ENCODE data around the gene MMUT.
"Not testable (repeated sequence)": the region's sequence is repeated elsewhere in the genome, so short reads cannot be mapped to it uniquely, and the experiment has no call there.

The MMUT gene

GRCh38 chr6:49499126-49499525 is 36.1 kb upstream of the MMUT start:
- TF ChIP-seq CTCF (IDR thresholded peaks at IDR 0.05; ENCODE audit: unreplicated experiment in 3 of 3), result no peak

GRCh38 chr6:49497304-49497703 is 34.3 kb upstream of the MMUT start:
- Mint-ChIP-seq H3K4me1 (peaks cover 4% of the 10 kb centered on the region), H3K27ac (no peak overlapping the region), H3K27me3 (ENCODE audit: low read depth) (no peaks in the 10 kb centered on the region), H3K36me3 (ENCODE audit: low read depth) (no peaks in the 10 kb centered on the region), H3K9me3 (no peaks in the 10 kb centered on the region), H3K4me3 (no peak overlapping the region)
- no peak for TF ChIP-seq CTCF (IDR thresholded peaks at IDR 0.05; ENCODE audit: unreplicated experiment in 3 of 3)

More at GRCh38 chr6:49499126-49499525, 36.1 kb upstream of the MMUT start:
- Mint-ChIP-seq H3K27ac (no peak overlapping the region), H3K36me3 (ENCODE audit: low read depth) (no peaks in the 10 kb centered on the region), H3K4me3 (no peak overlapping the region), H3K9me3 (no peaks in the 10 kb centered on the region), H3K4me1 (peaks cover 4% of the 10 kb centered on the region), H3K27me3 (ENCODE audit: low read depth) (no peaks in the 10 kb centered on the region)

- H3K27me3 Mint-ChIP-seq (ENCODE audit: low read depth), result no peaks in the 10 kb centered on the region
- TF ChIP-seq CTCF (IDR thresholded peaks at IDR 0.05; ENCODE audit: unreplicated experiment in 3 of 3), result no peak
- peaks cover 18% of the 10 kb centered on the region for H3K36me3 Mint-ChIP-seq (ENCODE audit: low read depth)
- H3K4me1 Mint-ChIP-seq, result no peaks in the 10 kb centered on the region
- no peak overlapping the region for H3K4me3 Mint-ChIP-seq
- no peaks in the 10 kb centered on the region for H3K9me3 Mint-ChIP-seq
- H3K27ac Mint-ChIP-seq, result no peak overlapping the region
These were observed 27.6 kb upstream of the MMUT start for GRCh38 chr6:49490633-49491032.

- H3K27ac Mint-ChIP-seq; H3K4me3 Mint-ChIP-seq; H3K4me1 Mint-ChIP-seq; H3K9me3 Mint-ChIP-seq; H3K27me3 Mint-ChIP-seq (ENCODE audit: low read depth): not testable (repeated sequence)
- peaks cover 32% of the 10 kb centered on the region for H3K36me3 Mint-ChIP-seq (ENCODE audit: low read depth)
These were observed 20.3 kb upstream of the MMUT start for GRCh38 chr6:49483380-49483779.

- H3K27me3 Mint-ChIP-seq (ENCODE audit: low read depth); H3K4me1 Mint-ChIP-seq; H3K9me3 Mint-ChIP-seq; H3K4me3 Mint-ChIP-seq; H3K27ac Mint-ChIP-seq: not testable (repeated sequence)
- peaks cover 36% of the 10 kb centered on the region for H3K36me3 Mint-ChIP-seq (ENCODE audit: low read depth)
These were observed 18.8 kb upstream of the MMUT start for GRCh38 chr6:49481846-49482245.

GRCh38 chr6:49479308-49479970 is 16.4 kb upstream of the MMUT start:
- Mint-ChIP-seq H3K4me1 (no peaks in the 10 kb centered on the region), H3K27ac (no peak overlapping the region), H3K9me3 (peaks cover 2% of the 10 kb centered on the region), H3K27me3 (ENCODE audit: low read depth) (no peaks in the 10 kb centered on the region), H3K4me3 (no peak overlapping the region), H3K36me3 (ENCODE audit: low read depth) (peaks cover 49% of the 10 kb centered on the region)
- no peak for TF ChIP-seq CTCF (IDR thresholded peaks at IDR 0.05; ENCODE audit: unreplicated experiment in 3 of 3)

- H3K27ac Mint-ChIP-seq; H3K27me3 Mint-ChIP-seq (ENCODE audit: low read depth); H3K4me3 Mint-ChIP-seq; H3K4me1 Mint-ChIP-seq; H3K9me3 Mint-ChIP-seq: not testable (repeated sequence)
- H3K36me3 Mint-ChIP-seq (ENCODE audit: low read depth), result peaks cover 63% of the 10 kb centered on the region
These were observed 13.5 kb upstream of the MMUT start for GRCh38 chr6:49476564-49476963.

All from nephron (organoid).